Duodenal mucosa (tissue), 2 donors: ENCODE measurements around the gene UGT1A4.

Experiments
- H3K27ac ChIP-seq: one replicate; pipeline ENCODE4 v1.7.0; 2013; ENCODE audit warnings: low read depth, low read length
- H3K27me3 ChIP-seq, 2 donors: one replicate each; pipeline ENCODE4 v1.7.0; 2013; ENCODE audit warnings: low read length in 2 of 2, control low read depth in 1 of 2; ENCODE audit not compliant: insufficient read depth in 2 of 2, control insufficient read depth in 1 of 2
- H3K36me3 ChIP-seq, 2 donors: one replicate each; pipeline ENCODE4 v1.7.0; 2013; ENCODE audit warnings: low read length in 2 of 2, control low read depth in 1 of 2; ENCODE audit not compliant: insufficient read depth in 2 of 2, control insufficient read depth in 1 of 2
- H3K4me1 ChIP-seq, 2 donors: one replicate each; pipeline ENCODE4 v1.7.0; 2013; ENCODE audit warnings: low read length in 2 of 2, control low read depth in 1 of 2; ENCODE audit not compliant: insufficient read depth in 2 of 2, control insufficient read depth in 1 of 2
- H3K4me3 ChIP-seq, 2 donors: one replicate each; pipeline ENCODE4 v1.7.0; 2013; ENCODE audit warnings: low read length in 2 of 2, low read depth in 1 of 2
- H3K9ac ChIP-seq, 2 donors: one replicate each; pipeline ENCODE4 v1.7.0; 2013; ENCODE audit warnings: low read length in 2 of 2, low read depth in 1 of 2
- H3K9me3 ChIP-seq, 2 donors: one replicate each; pipeline ENCODE4 v1.7.0; 2013; ENCODE audit warnings: low read length in 2 of 2, control low read depth in 1 of 2; ENCODE audit not compliant: control insufficient read depth in 1 of 2

Gene UGT1A4

DNA sequence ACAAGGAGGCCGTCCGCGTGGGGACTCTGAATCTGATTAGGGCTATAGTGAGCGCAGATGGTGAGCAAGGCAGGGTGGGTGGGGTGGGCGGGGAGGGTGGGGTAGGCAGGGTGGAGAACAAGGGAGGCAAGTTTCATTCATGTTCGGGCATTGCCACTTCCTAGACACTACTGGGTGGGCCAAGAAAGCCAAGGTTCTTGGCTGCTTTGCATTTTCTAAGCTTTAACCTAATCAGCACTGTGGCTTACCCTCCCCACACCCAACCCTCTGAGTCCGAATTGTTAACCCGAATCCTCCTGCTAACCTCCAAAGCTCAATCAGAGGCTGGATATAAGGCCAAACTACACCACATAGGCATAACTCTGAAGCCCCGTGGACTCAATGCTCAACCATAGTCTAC lies 77.7 kb downstream of the UGT1A4 start:
- H3K36me3 ChIP-seq = no peaks in the 10 kb centered on the region
- peaks cover 0 to 7% of the 10 kb centered on the region in 2 donors for H3K4me1 ChIP-seq
- H3K27ac ChIP-seq = no peak overlapping the region
- H3K9me3 ChIP-seq = no peaks in the 10 kb centered on the region
- H3K9ac ChIP-seq = no peak overlapping the region
- no peak overlapping the region for H3K4me3 ChIP-seq
- no peaks in the 10 kb centered on the region for H3K27me3 ChIP-seq

DNA sequence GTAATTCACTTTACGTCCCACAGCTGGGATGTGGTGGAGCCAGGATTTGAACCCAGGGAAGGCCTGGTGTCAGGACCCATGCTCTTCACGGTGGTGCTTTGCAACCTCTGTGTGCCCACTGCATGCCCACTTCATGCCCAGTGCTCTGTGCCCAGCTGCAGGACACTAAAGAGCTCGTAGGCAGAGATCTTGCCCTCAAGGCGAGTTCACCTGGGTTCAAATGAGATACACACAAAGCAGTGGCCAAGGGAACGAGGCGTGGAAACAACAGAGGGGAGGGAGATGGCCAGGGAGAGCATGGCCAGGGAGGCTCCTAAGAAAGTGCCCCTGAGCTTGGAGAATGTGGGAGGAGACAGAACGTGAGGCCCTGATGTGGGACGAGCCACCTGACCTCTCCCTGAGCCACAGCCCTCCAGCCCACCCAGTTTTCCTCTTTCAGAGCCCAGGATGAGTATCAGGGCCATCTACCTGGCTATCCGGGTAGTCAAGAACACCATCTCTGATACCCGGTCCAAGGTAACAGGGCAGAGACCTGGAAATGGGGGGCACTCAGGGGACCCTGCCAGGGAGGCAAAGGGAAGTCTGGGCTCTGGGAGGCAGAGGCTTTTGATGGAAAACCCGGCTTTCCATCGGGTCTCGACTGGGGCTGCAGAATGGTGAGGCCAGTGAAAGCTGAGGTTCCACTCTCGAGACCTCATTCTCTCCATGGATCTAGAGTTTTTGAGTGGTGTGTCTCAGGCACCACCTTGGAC lies 80.0 kb downstream of the UGT1A4 start:
- Histone ChIP-seq H3K27ac (no peak overlapping the region), H3K9ac (no peak overlapping the region), H3K4me3 (no peak overlapping the region), H3K36me3 (no peaks in the 10 kb centered on the region), H3K9me3 (no peaks in the 10 kb centered on the region), H3K4me1 (peaks cover 0 to 3% of the 10 kb centered on the region in 2 donors), H3K27me3 (no peaks in the 10 kb centered on the region)

DNA sequence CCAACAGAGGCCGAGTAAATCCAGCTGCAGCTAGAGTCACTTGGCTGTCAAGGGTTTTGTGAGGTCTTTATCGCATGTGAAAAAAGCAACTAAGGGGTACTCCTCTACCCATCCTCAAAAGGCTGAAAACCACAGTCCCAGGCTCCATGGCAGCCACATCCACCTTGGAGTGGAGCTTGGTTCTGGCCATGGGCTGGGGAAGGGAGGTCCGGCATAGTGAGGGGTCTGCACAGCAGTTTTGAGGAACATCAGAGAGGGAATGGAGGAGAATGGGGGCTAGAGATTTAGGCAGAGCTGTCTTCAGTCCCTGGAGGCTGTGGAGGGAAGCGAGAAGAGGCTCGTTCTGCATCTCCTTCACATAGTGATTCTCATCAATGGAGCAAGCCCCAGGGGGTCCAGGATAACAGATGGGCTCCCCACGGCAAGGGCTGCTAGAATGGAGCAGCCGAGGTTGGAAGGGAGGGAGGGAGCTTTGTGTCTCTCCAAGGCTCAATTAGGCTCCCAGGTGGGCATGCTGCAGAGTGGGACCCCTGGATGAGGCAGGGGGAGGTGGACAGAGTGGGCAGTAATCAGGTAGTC lies 80.6 kb downstream of the UGT1A4 start:
- Histone ChIP-seq H3K9me3 (no peaks in the 10 kb centered on the region), H3K27ac (no peak overlapping the region), H3K27me3 (no peaks in the 10 kb centered on the region)

DNA sequence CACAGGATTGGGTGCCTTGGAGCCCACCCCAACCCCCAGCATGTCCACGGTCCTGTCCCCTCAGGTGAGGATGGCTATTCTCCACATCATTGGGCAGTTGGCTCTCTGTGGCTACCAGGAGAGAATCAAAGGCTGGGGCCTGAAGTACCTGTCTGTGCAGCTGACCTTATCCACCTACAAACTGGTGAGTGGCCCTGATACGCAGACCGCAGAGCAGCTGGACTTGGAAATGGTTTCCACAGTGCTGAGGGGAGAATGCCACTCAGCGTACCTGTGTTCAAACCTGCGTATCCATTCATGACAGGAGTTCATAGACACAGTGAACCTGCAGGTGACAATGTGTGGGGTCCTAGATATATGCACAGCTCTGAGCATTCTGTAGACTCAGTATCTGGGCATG lies 81.2 kb downstream of the UGT1A4 start:
- no peaks in the 10 kb centered on the region for H3K4me1 ChIP-seq
- no peaks in the 10 kb centered on the region for H3K27me3 ChIP-seq
- H3K27ac ChIP-seq = no peak overlapping the region
- H3K9ac ChIP-seq = no peak overlapping the region
- no peak overlapping the region for H3K4me3 ChIP-seq
- H3K9me3 ChIP-seq = no peaks in the 10 kb centered on the region
- H3K36me3 ChIP-seq = no peaks in the 10 kb centered on the region

More for the DNA sequence above, 80.6 kb downstream of the UGT1A4 start:
- no peak overlapping the region for H3K4me3 ChIP-seq
- no peaks in the 10 kb centered on the region for H3K36me3 ChIP-seq
- H3K9ac ChIP-seq = no peak overlapping the region
- H3K4me1 ChIP-seq = no peaks in the 10 kb centered on the region

DNA sequence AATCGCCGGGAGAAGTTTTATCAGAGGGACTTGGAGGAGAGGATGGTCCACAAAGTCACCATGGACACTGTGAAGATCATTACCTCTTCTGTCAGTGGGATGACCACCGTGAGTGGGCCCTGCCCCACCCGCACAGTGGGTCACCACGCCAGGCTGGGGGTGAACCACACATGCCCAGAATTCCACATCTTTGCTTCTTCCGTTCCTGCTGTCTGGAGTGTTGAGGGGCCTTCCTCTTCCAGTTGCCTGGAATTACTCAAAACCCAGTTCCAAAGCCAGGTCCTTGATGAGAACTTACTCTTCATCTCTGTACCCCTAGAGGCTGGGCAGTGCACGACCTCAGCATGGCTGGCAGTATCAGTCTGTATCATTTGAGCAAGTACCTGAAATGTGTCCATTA lies 81.7 kb downstream of the UGT1A4 start:
- H3K27me3 ChIP-seq = no peaks in the 10 kb centered on the region
- H3K4me1 ChIP-seq = no peaks in the 10 kb centered on the region
- no peaks in the 10 kb centered on the region for H3K36me3 ChIP-seq
- no peak overlapping the region for H3K9ac ChIP-seq
- H3K27ac ChIP-seq = no peak overlapping the region
- no peak overlapping the region for H3K4me3 ChIP-seq
- H3K9me3 ChIP-seq = no peaks in the 10 kb centered on the region

DNA sequence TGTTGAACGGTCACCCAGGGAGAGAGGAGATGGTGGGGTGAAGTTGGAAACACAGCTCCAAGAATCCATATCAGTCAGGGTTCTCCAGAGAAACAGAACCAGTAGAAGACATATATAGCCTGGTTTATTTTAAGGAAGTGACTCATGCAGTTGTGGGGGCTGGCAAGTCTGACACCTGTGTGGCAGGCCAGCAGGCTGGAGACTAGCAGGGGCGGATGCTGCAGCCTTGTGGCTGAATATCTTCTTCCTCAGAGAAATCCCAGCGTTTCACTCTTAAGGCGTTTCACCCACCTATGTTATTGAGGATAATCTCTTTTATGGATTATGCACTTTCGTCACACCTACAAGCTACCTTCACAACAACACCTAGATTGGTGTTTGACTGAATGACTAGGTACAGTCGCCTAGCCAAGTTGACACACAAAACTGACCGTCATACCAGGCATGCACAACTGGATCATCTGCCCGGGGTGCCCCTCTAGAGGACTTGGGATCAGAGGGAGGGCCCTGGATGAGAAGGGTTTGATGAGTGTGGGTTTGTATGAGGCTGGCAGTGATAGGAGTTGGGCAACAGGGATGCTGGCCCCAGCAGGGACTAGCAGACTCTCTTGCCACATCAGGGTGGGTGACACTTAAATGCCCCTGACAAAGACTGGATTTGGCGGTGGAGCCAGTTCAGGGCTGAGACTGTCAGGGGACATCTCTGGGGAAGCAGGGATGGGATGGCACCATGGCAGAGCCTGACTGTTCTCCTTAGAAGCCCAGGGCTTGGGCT lies 83.0 kb downstream of the UGT1A4 start:
- H3K9ac ChIP-seq = no peak overlapping the region
- no peaks in the 10 kb centered on the region for H3K4me1 ChIP-seq
- no peak overlapping the region for H3K4me3 ChIP-seq
- H3K36me3 ChIP-seq = no peaks in the 10 kb centered on the region
- no peaks in the 10 kb centered on the region for H3K9me3 ChIP-seq
- H3K27ac ChIP-seq = no peak overlapping the region
- H3K27me3 ChIP-seq = no peaks in the 10 kb centered on the region

DNA sequence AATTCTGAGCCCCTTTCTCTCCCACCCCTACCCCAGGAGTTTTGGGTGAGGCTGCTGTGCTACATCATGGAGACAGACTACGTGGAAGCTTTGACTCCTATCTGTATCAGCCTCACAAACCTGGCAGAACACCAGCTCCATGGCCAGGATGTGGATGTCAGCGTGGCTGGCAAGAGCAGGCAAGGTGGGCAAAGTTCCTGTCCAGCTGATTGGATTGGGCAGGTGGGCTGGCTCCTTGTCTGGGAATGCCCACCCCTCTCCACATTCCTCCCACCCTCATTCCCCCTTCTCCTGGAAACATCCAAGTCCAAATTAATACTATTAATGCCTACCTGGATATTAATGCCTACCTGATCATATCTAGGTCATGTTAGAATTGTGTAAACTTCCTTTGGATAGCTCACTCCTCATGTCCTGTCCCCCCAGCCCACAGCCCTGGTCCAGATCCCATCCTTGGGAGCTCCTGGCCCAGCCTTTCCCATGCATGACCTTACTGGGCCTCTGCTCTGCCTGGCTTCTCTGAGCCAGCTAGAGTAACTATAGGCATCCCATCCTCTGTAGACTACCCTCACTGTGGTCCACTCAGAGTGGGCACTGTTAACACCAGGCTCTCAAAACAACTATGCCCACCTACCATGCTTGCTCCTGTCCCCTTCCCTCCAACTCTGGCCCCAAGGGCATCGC lies 83.7 kb downstream of the UGT1A4 start:
- Histone ChIP-seq H3K9me3 (no peaks in the 10 kb centered on the region), H3K27ac (no peak overlapping the region), H3K27me3 (no peaks in the 10 kb centered on the region), H3K4me1 (no peaks in the 10 kb centered on the region), H3K9ac (no peak overlapping the region), H3K4me3 (no peak overlapping the region), H3K36me3 (no peaks in the 10 kb centered on the region)

DNA sequence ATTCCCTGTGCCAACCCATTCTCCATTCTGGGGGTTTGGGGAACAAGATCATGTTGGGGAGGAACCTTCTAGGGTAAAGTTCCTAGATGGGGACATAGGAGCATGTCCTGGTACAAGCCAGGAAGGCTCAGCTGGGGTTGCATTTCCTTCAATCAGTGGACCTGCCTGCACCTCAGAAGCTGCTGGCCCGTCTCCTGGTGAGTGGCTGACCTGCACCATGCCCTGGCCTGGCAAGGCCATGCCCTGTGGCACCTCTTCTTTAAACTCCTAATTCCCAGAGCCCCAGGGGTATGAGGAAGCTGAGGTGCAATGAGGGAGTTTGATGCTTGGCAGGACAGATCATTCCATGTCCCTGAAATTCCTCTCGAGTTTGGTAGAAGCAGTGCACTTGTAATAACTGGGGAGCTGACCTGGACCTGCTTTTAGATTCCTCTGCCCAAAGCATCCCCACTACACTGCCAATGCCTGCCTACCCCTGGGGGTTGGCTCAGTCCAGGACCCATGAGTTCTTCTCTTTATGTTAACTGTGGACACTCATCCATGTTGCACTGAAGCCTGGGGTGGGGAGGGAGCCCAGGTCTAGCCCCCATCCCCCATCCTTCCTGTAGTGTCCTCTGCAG lies 84.9 kb downstream of the UGT1A4 start:
- Histone ChIP-seq H3K36me3 (no peaks in the 10 kb centered on the region), H3K4me1 (no peaks in the 10 kb centered on the region), H3K27ac (no peak overlapping the region), H3K4me3 (no peak overlapping the region), H3K27me3 (no peaks in the 10 kb centered on the region), H3K9ac (no peak overlapping the region), H3K9me3 (no peaks in the 10 kb centered on the region)

DNA sequence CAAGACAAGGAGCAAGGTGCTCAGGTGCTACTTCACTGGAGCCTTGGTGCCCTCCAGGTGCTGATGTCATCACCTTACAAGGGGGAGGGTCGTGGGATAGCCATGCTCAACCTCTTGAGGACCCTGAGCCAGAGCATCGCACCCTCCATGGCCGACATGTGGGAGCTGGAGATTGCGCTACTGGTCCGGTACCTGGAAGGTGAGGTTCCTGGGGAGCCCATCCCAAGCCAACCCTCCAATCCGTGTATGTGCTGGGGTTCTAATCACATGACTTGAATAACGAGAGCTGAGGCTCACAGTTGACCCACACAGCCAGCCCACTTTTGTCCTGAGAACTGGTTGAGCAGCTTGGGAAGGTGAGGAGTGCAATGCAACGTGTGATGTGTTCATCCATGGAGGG lies 85.5 kb downstream of the UGT1A4 start:
- Histone ChIP-seq H3K27me3 (no peaks in the 10 kb centered on the region), H3K27ac (no peak overlapping the region), H3K4me1 (no peaks in the 10 kb centered on the region)

More for the DNA sequence above, 85.5 kb downstream of the UGT1A4 start:
- Histone ChIP-seq H3K36me3 (no peaks in the 10 kb centered on the region), H3K9ac (no peak overlapping the region), H3K4me3 (no peak overlapping the region), H3K9me3 (no peaks in the 10 kb centered on the region)
